GM19035 (cell line): ENCODE data around the gene TFR2.
"Not testable (repeated sequence)": the region's sequence is repeated elsewhere in the genome, so short reads cannot be mapped to it uniquely, and the experiment has no call there.

Experiments used
- ATAC-seq: cut with Tn5 transposase; IDR thresholded peaks from one replicate; pipeline ENCODE4 v1.9.1; 2021; ENCODE audit not compliant: unreplicated experiment

Gene TFR2

GRCh38 chr7:100678291-100678984, 37.1 kb upstream of the TFR2 start:
- ATAC-seq, result no peak

GRCh38 chr7:100677308-100678267, 36.2 kb upstream of the TFR2 start:
- ATAC-seq, result no peak

GRCh38 chr7:100676501-100677306, 35.4 kb upstream of the TFR2 start:
- ATAC-seq, result no peak

GRCh38 chr7:100675581-100676350, 34.4 kb upstream of the TFR2 start:
- ATAC-seq, result peak; percentile 36

- ATAC-seq, result no peak
These were observed 33.7 kb upstream of the TFR2 start for GRCh38 chr7:100675105-100675451.

GRCh38 chr7:100674411-100675104, 33.2 kb upstream of the TFR2 start:
- ATAC-seq, result no peak

GRCh38 chr7:100673942-100674410, 32.6 kb upstream of the TFR2 start:
- ATAC-seq, result peak; percentile 5

- ATAC-seq, result peak; percentile 64
These were observed 32.1 kb upstream of the TFR2 start, which contains the start of gene GNB2 for GRCh38 chr7:100673302-100673941. Gene GNB2, plus strand, starts transcription at chr7:100673740. Its CDS starts 2,526 bp downstream, at chr7:100676266.

- ATAC-seq, result no peak
These were observed 30.3 kb upstream of the TFR2 start for GRCh38 chr7:100671353-100672327.

GRCh38 chr7:100670074-100670473, 28.7 kb upstream of the TFR2 start:
- no peak for ATAC-seq

- ATAC-seq, result not testable (repeated sequence)
These were observed 27.8 kb upstream of the TFR2 start for GRCh38 chr7:100669106-100669505.

GRCh38 chr7:100668069-100668449, 26.7 kb upstream of the TFR2 start:
- ATAC-seq, result no peak

GRCh38 chr7:100667331-100668068, 26.1 kb upstream of the TFR2 start:
- no peak for ATAC-seq

- no peak for ATAC-seq
These were observed 23.9 kb upstream of the TFR2 start for GRCh38 chr7:100665168-100665726.

GRCh38 chr7:100662194-100662776, 20.9 kb upstream of the TFR2 start:
- not testable (repeated sequence) for ATAC-seq

- ATAC-seq, result no peak
These were observed 14.7 kb upstream of the TFR2 start, which contains the start of gene ACTL6B for GRCh38 chr7:100655908-100656674. Gene ACTL6B, minus strand, starts transcription at chr7:100656448. Its CDS starts 94 bp downstream, at chr7:100656354.
